HepG2 (cell line): ENCODE measurements around the gene PIGL. TPM values are rescaled to one million over a fixed set of nuclear protein-coding genes. Genes with fewer than 3 reads are reported as not detected.
A peak's percentile ranks its signal among the peaks of the same experiment; 100 is the strongest.

ENCODE experiments used
- ARID2 ChIP-seq: sonication (generic); formaldehyde crosslinking; IDR thresholded peaks from 2 replicates; pipeline ENCODE4 v1.8.1; 2022; ENCODE audit warnings: mild to moderate bottlenecking, missing genetic modification reagents, borderline replicate concordance
- CCDC6 ChIP-seq: sonication (generic); formaldehyde crosslinking; IDR thresholded peaks from 2 replicates; pipeline ENCODE4 v1.8.1; 2022; ENCODE audit warnings: mild to moderate bottlenecking, missing genetic modification reagents, moderate library complexity
- DRAP1 ChIP-seq: IDR thresholded peaks from 2 replicates; pipeline ENCODE4 v1.6.1; 2016; ENCODE audit warnings: missing genetic modification reagents, missing compliant biosample characterization
- ELF1 ChIP-seq: sonication (generic); formaldehyde crosslinking; IDR thresholded peaks from 2 replicates; pipeline ENCODE4 v1.4.0; 2020; ENCODE audit warnings: missing genetic modification reagents
- ETV5 ChIP-seq: IDR thresholded peaks from 2 replicates; pipeline ENCODE4 v1.6.1; 2018; ENCODE audit warnings: missing biosample characterization, missing genetic modification reagents, inconsistent platforms, borderline replicate concordance
- GATAD1 ChIP-seq: IDR thresholded peaks from 2 replicates; pipeline ENCODE4 v1.6.1; 2016; ENCODE audit warnings: missing genetic modification reagents, missing compliant biosample characterization
- HOMEZ ChIP-seq: IDR thresholded peaks from 2 replicates; pipeline ENCODE4 v1.6.1; 2016; ENCODE audit warnings: low read depth
- MYPOP ChIP-seq: sonication (generic); formaldehyde crosslinking; IDR thresholded peaks from 2 replicates; pipeline ENCODE4 v1.8.1; 2023; ENCODE audit warnings: mild to moderate bottlenecking, moderate library complexity, missing genetic modification reagents
- NBN ChIP-seq: fragments of 450-650 bp; conservative IDR thresholded peaks from 2 replicates; pipeline ENCODE4 v1.6.1; 2017
- NR0B2 ChIP-seq: sonication (generic); formaldehyde crosslinking; IDR thresholded peaks from 2 replicates; pipeline ENCODE4 v1.4.0; 2020; ENCODE audit warnings: mild to moderate bottlenecking, missing genetic modification reagents
- PHF20 ChIP-seq: sonication (generic); formaldehyde crosslinking; IDR thresholded peaks from 2 replicates; pipeline ENCODE4 v1.5.0; 2020; ENCODE audit warnings: mild to moderate bottlenecking, missing genetic modification reagents
- SSRP1 ChIP-seq: IDR thresholded peaks from 2 replicates; pipeline ENCODE4 v1.6.1; 2016; ENCODE audit warnings: control low read depth
- ZNF335 ChIP-seq: sonication (generic); formaldehyde crosslinking; IDR thresholded peaks from 2 replicates; pipeline ENCODE4 v1.4.0; 2020; ENCODE audit warnings: missing genetic modification reagents
- ZNF407 ChIP-seq: sonication (generic); formaldehyde crosslinking; IDR thresholded peaks from one replicate; pipeline ENCODE4 v1.5.1; 2020; ENCODE audit warnings: mild to moderate bottlenecking, missing genetic modification reagents; ENCODE audit errors: not compliant biosample characterization
- ZNF775 ChIP-seq: sonication (generic); formaldehyde crosslinking; IDR thresholded peaks from 2 replicates; pipeline ENCODE4 v1.4.0; 2020; ENCODE audit warnings: missing genetic modification reagents, mild to moderate bottlenecking, moderate library complexity, borderline replicate concordance
- polyA plus RNA-seq, 8 experiments: library from polyadenylated mRNA; depleted of rRNA in 3 of 8; stranded (reverse) in 7 of 8; unstranded in 1 of 8; fragments of >200 nt; fragmentation: Illumina TruSeq in 4 of 8; extraction: Trizol in 4 of 8; gene quantifications; 2 replicates each; pipeline versions ENCODE4 v1.2.1 to v1.2.3, GENCODE V29; 2011 to 2016; ENCODE audit warnings: low read depth in 4 of 8, missing spikeins in 1 of 8, mixed read lengths in 1 of 8; ENCODE audit not compliant: insufficient read depth in 1 of 8
- total RNA-seq, 5 experiments: library from RNA; depleted of rRNA; stranded (reverse); fragments of >200 nt; fragmentation: Illumina TruSeq; extraction: Trizol; gene quantifications; 2 replicates each; pipeline ENCODE4 v1.2.3, GENCODE V29; 2016; ENCODE audit warnings: low read depth in 1 of 5

Gene PIGL
- total and polyA plus RNA-seq, 2 of the 13 experiments (the other 11 are each of a cell fraction or from before 2014, with no cell fraction given): 28.5 to 63.8 TPM

- TF ChIP-seq ZNF407 (no peak), ELF1 (no peak), GATAD1 (CRISPR knock-in tag) (no peak), ZNF335 (CRISPR knock-in tag) (no peak), MYPOP (0 out of 2 replicates have a peak, but pooled peaks have one; percentile 4), PHF20 (no peak), ZNF775 (CRISPR knock-in tag) (no peak), NR0B2 (CRISPR knock-in tag) (peak; percentile 76; the same call in 1 of the 2 replicates), DRAP1 (CRISPR knock-in tag) (no peak), SSRP1 (CRISPR knock-in tag) (peak; percentile 25; the same call in 1 of the 2 replicates), ETV5 (CRISPR knock-in tag) (no peak), CCDC6 (CRISPR knock-in tag) (0 out of 2 replicates have a peak, but pooled peaks have one; percentile 69), HOMEZ (no peak), ARID2 (CRISPR knock-in tag) (0 out of 2 replicates have a peak, but pooled peaks have one; percentile 72), NBN (no peak)
Observed at GRCh38 chr17:16297367-16298139, 80.5 kb downstream of the PIGL start (continued).
